ENCODE data around the gene ANGPTL8.

The ANGPTL8 gene

GRCh38 chr19:11238041-11238440 lies 1.4 kb upstream of the ANGPTL8 start:
- DNase-seq, result no peak

- no peak for DNase-seq
Observed at GRCh38 chr19:11238781-11239376, 540 bp upstream of the ANGPTL8 start.

- no peak for DNase-seq
Observed at GRCh38 chr19:11240008-11240444, 607 bp downstream of the ANGPTL8 start.

GRCh38 chr19:11242025-11242424 lies 2.6 kb downstream of the ANGPTL8 start:
- no peak for DNase-seq

GRCh38 chr19:11242864-11243797 lies 3.7 kb downstream of the ANGPTL8 start:
- peak; percentile 46 for DNase-seq

- DNase-seq, result no peak
Observed at GRCh38 chr19:11243798-11244169, 4.4 kb downstream of the ANGPTL8 start.

GRCh38 chr19:11244846-11245589 lies 5.6 kb downstream of the ANGPTL8 start:
- no peak for DNase-seq

GRCh38 chr19:11246941-11247340 lies 7.5 kb downstream of the ANGPTL8 start:
- no peak for DNase-seq

GRCh38 chr19:11247391-11247790 lies 8.0 kb downstream of the ANGPTL8 start:
- no peak for DNase-seq

GRCh38 chr19:11247934-11248333 lies 8.5 kb downstream of the ANGPTL8 start:
- no peak for DNase-seq

GRCh38 chr19:11248852-11249251 lies 9.4 kb downstream of the ANGPTL8 start:
- DNase-seq, result no peak

GRCh38 chr19:11251217-11251616 lies 11.8 kb downstream of the ANGPTL8 start:
- DNase-seq, result no peak

- DNase-seq, result no peak
Observed at GRCh38 chr19:11251650-11252314, 12.4 kb downstream of the ANGPTL8 start.

GRCh38 chr19:11252665-11253355 lies 13.4 kb downstream of the ANGPTL8 start:
- no peak for DNase-seq

GRCh38 chr19:11254666-11255065 lies 15.2 kb downstream of the ANGPTL8 start:
- no peak for DNase-seq

- DNase-seq, result no peak
Observed at GRCh38 chr19:11256189-11256588, 16.8 kb downstream of the ANGPTL8 start.

- DNase-seq, result no peak
Observed at GRCh38 chr19:11257846-11258380, 18.5 kb downstream of the ANGPTL8 start.

GRCh38 chr19:11260996-11261395 lies 21.6 kb downstream of the ANGPTL8 start:
- DNase-seq, result no peak

GRCh38 chr19:11261431-11261970 lies 22.1 kb downstream of the ANGPTL8 start:
- DNase-seq, result no peak

- no peak for DNase-seq
Observed at GRCh38 chr19:11261971-11262839, 22.8 kb downstream of the ANGPTL8 start, which contains the start of gene DOCK6. Gene DOCK6 (minus strand): TSS chr19:11262524. CDS start chr19:11262440, 84 bp downstream.

GRCh38 chr19:11263726-11264125 lies 24.3 kb downstream of the ANGPTL8 start:
- no peak for DNase-seq
